HG02970 (cell line): ENCODE results near the gene MGAT4A.
"Not testable (repeated sequence)": the region's sequence is repeated elsewhere in the genome, so short reads cannot be mapped to it uniquely, and the experiment has no call there.

Experiments
- ATAC-seq: cut with Tn5 transposase; IDR thresholded peaks from one replicate; pipeline ENCODE4 v1.9.1; 2021; ENCODE audit warnings: mild to moderate bottlenecking, moderate library complexity, moderate number of reproducible peaks; ENCODE audit not compliant: unreplicated experiment, low FRiP score

The MGAT4A gene

DNA sequence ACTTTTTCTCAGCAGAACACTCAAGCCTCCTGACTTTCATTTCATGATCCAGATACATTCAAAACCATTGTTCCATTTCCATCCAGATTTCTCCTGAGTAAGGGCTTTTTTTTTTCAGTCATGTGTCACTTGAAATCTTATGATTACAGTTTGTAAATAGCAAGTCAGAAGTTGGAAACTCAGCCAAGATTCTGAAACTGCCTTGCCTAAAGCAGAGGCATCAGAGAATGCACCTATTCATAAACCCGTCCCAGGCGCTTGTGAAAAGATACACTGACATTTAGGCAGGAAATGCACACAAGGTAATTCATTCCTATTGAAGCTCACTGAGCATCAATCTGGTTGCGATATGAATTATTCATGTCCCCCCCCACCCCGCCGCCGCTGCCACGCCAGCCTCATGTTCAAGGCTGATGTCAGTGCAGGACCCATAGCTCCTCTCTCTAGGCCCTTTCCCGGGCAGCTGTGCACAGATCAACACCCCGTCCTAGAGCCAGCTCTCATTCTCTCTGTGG lies 30.4 kb upstream of the MGAT4A start:
- no peak for ATAC-seq

GRCh38 chr2:98759827-98760625 lies 29.1 kb upstream of the MGAT4A start:
- ATAC-seq, result no peak

DNA sequence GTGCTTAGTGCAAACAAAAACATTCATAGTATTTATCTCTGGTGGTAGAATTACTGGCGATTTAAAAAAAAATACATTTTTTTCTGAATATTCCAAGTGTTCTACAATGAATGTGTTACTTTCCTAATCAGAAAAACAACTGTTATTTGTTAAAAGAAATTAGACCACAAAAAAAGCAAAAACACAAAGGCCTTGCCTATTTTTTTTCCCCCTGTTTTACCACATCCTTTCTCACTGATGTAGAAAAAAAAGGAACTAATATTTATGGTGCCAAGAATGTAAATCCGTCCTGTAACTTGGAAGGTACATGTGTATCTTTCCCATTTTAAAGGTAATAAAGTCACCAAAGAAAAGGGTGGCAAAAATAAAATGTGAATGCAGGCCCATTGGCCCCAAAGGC lies 28.4 kb upstream of the MGAT4A start:
- no peak for ATAC-seq

- peak; percentile 62 for ATAC-seq
These were observed 27.0 kb upstream of the MGAT4A start for GRCh38 chr2:98757904-98758421.

- no peak for ATAC-seq
These were observed 22.9 kb upstream of the MGAT4A start for GRCh38 chr2:98753801-98754200.

GRCh38 chr2:98752711-98753110 lies 21.8 kb upstream of the MGAT4A start:
- ATAC-seq, result not testable (repeated sequence)

GRCh38 chr2:98751748-98752147 lies 20.8 kb upstream of the MGAT4A start:
- no peak for ATAC-seq

GRCh38 chr2:98750593-98751282 lies 19.8 kb upstream of the MGAT4A start:
- ATAC-seq, result no peak

DNA sequence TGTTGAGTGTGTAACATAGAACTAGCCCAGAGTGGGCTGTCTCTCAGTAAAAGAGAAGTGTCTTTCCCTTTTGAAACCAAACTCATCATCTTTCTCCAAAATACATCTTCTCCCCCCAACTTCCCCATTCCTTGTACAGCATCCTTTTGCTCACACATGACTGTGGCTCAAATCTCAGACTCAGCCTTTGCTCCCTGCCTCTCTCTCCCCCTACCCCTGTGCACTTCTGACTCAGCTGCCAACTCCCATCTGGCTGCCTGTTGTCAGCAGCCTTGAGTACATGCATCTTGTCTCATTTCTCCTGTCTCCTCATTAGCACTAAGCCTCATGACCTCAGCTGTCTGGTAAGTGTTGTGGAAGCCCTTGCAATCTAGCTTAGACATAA lies 18.1 kb upstream of the MGAT4A start:
- no peak for ATAC-seq

GRCh38 chr2:98748292-98749065 lies 17.5 kb upstream of the MGAT4A start:
- ATAC-seq, result no peak

DNA sequence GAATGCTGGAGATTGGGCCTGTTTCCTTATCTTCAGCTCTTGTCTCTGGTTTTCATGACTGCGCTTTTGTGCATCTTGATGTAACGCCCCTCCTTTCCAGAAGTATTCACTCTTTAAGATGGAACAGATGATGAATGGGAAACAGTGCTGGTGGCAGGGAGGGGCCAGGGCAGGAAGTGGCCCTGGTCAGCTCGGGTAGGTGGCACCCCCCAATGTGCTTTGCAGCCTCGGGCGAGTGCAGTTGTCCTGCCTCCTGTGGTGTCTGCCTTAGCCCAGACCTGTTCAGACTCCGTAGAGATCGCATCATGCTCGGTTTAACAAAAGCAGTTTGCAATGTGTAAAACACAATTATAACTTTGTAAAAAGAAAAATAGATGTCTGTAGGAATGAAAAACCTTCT lies 17.0 kb upstream of the MGAT4A start:
- no peak for ATAC-seq

DNA sequence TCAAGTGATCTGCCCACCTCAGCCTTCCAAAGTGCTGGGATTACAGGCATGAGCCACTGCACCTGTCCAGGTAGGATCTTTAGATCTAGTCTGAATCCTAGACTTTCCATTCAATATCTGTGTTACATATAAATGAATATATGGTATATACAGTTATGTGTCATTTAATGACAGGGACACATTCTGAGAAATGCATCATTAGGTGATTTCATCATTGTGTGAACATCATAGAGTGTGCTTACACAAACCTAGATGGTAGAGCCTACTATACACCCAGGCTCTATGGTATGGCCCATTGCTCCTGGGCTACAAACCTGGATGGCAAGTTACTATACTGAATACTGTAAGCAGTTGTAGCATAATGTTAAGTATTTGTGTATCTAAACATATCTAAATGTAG lies 15.5 kb upstream of the MGAT4A start:
- ATAC-seq, result no peak

DNA sequence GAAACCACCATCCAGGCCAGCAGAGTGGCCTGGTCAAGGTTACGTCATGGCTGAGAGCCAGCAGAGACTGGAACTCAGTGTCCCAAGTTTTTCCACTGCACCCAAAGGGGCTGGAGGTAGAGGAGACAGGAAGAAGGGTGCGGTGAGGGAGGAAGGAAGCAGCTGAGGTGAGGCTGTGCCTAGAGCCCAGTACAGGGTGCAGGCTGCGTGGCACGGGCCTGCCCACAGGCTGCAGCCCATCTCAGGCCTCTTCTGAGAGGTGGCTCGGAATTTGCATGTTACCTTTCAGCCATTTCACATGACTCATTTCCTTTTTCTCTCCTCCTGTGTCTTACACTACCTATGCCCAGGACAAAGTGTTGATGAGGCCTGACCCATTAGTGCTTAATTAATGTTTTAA lies 13.7 kb upstream of the MGAT4A start:
- ATAC-seq, result no peak

- ATAC-seq, result no peak
These were observed 12.9 kb upstream of the MGAT4A start for GRCh38 chr2:98743835-98744234.

DNA sequence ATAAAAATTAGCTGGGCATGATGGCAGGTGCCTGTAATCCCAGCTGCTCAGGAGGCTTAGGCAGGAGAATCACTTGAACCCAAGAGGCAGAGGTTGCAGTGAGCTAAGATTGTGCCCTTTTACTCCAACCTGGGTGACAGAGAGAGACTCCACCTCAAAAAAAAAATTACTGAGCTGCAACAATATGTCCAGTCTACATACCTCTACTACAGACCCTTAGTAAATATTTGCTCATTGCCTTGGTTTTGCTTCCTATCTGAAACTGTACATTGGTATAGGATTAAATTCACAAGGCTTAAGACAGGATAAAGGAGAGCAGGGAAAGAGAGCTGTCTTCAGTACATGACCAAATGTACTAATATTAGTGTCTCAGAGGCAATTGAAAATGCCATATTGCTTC lies 8.1 kb upstream of the MGAT4A start:
- no peak for ATAC-seq

GRCh38 chr2:98738304-98738703 lies 7.4 kb upstream of the MGAT4A start:
- no peak for ATAC-seq

DNA sequence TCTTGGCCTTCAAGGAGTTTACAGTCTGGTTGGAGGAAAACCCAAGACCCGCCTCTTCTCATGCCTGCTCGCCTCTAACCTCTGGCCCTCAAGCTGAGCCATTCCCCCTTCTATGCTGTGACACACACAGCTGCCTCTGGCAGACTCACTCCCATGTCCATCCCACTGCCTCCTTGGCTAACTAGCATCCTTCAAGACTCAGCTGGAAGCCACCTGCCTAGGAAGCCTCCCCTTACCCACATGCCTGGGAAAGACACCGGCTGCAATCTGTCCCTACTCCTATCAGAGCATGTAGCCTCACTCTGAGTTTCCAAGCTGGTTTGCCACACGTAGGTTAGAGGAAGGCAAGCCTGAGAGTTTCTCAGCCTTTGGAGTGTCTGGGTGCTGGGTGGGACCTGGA lies 6.9 kb upstream of the MGAT4A start:
- no peak for ATAC-seq

DNA sequence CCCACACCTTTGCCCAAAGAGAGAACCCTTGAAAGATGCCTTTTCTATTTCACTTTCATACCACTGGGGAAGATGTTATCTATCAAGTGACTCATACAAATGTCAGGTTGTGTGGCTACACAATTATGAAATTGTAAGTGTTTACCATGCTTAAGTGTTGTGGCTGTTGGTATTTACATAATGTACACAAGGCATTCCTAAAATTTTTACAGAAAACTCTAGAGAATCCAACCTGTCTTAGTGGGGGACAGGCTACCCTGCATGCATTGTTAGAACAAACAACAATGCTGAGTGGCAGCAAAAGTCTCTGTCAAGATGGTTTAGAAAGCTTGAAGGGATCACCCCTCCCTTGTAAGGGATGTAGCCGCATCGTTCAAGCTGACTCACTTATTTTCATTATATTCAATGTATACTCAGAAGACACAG lies 5.5 kb upstream of the MGAT4A start:
- ATAC-seq, result no peak

- no peak for ATAC-seq
These were observed 3.9 kb upstream of the MGAT4A start for GRCh38 chr2:98734823-98735260.

GRCh38 chr2:98734162-98734561 lies 3.2 kb upstream of the MGAT4A start:
- no peak for ATAC-seq
